CD14-positive monocyte (primary cell): Measurements from ENCODE around the gene RBM38. TPM values are rescaled to one million over a fixed set of nuclear protein-coding genes. Genes with fewer than 3 reads are reported as not detected.

Experiments
- DNase-seq, 3 donors: peaks; one replicate each; pipeline ENCODE4 v3.0.0-alpha.2; 2011 to 2022
- H2AFZ ChIP-seq: 2 replicates; pipeline ENCODE4 v1.6.0; 2012; ENCODE audit warnings: mild to moderate bottlenecking, low read depth, low read length, inconsistent platforms; ENCODE audit not compliant: insufficient read depth, poor library complexity, severe bottlenecking
- H3K27ac ChIP-seq, 2 donors: 1 replicate in 1 of 2; 2 replicates in 1 of 2; pipeline ENCODE4 v1.5.1; 2012 to 2013; ENCODE audit warnings: low read length in 2 of 2, control low read depth in 1 of 2, inconsistent platforms in 1 of 2, low read depth in 1 of 2, mild to moderate bottlenecking in 1 of 2
- H3K27me3 ChIP-seq, 2 donors: one replicate each; pipeline versions ENCODE4 v1.6.0 to v1.6.1; 2011 to 2013; ENCODE audit warnings: low read length in 2 of 2; ENCODE audit not compliant: control insufficient read depth in 2 of 2, insufficient read depth in 2 of 2
- H3K36me3 ChIP-seq, 2 donors: replicated peaks in 1 of 2; 1 replicate in 1 of 2; 2 replicates in 1 of 2; pipeline versions ENCODE4 v1.5.1 to v1.6.1; 2012 to 2013; ENCODE audit warnings: low read length in 2 of 2, control low read depth in 1 of 2, inconsistent platforms in 1 of 2, mild to moderate bottlenecking in 1 of 2; ENCODE audit not compliant: insufficient read depth in 2 of 2, control insufficient read depth in 1 of 2
- H3K4me1 ChIP-seq, 2 donors: 1 replicate in 1 of 2; 2 replicates in 1 of 2; pipeline versions ENCODE4 v1.5.1 to v1.6.1; 2012 to 2013; ENCODE audit warnings: low read length in 2 of 2, control low read depth in 1 of 2, inconsistent platforms in 1 of 2, mild to moderate bottlenecking in 1 of 2, moderate library complexity in 1 of 2; ENCODE audit not compliant: insufficient read depth in 2 of 2, control insufficient read depth in 1 of 2
- H3K4me2 ChIP-seq: replicated peaks from 2 replicates; pipeline ENCODE3; 2012; ENCODE audit warnings: low read length, moderate library complexity, mild to moderate bottlenecking; ENCODE audit not compliant: poor library complexity, severe bottlenecking; ENCODE audit errors: extremely low read depth
- H3K4me3 ChIP-seq, 3 experiments: fragments of 200-600 bp in 1 of 3; sonication (generic) in 1 of 3; replicated peaks in 1 of 3; 1 replicate in 2 of 3; 2 replicates in 1 of 3; pipeline ENCODE4 v1.5.1; 2011 to 2013; ENCODE audit warnings: low read length in 3 of 3, mild to moderate bottlenecking in 3 of 3, control low read depth in 2 of 3, low read depth in 2 of 3, inconsistent platforms in 1 of 3, moderate library complexity in 1 of 3
- H3K79me2 ChIP-seq: 2 replicates; pipeline ENCODE4 v1.6.0; 2012; ENCODE audit warnings: mild to moderate bottlenecking, control low read depth, inconsistent platforms, low read length, moderate library complexity; ENCODE audit not compliant: insufficient read depth
- H3K9ac ChIP-seq: 2 replicates; pipeline ENCODE4 v1.6.0; 2017; ENCODE audit warnings: low read length, mild to moderate bottlenecking; ENCODE audit not compliant: insufficient read depth, poor library complexity, severe bottlenecking
- H3K9me3 ChIP-seq, 2 donors: replicated peaks in 1 of 2; 1 replicate in 1 of 2; 2 replicates in 1 of 2; pipeline versions ENCODE4 v1.5.1 to v1.6.1; 2012 to 2013; ENCODE audit warnings: low read length in 2 of 2, control low read depth in 1 of 2; ENCODE audit not compliant: control insufficient read depth in 1 of 2, insufficient read depth in 1 of 2
- H4K20me1 ChIP-seq: 2 replicates; pipeline ENCODE4 v1.6.0; 2012; ENCODE audit warnings: mild to moderate bottlenecking, low read length, control low read depth, moderate library complexity; ENCODE audit not compliant: insufficient read depth
- H3K27ac Mint-ChIP-seq, 7 donors: one replicate each; pipeline ENCODE4 v1.8.0; 2020; ENCODE audit warnings: mild to moderate bottlenecking in 7 of 7, mixed read lengths in 7 of 7, moderate library complexity in 6 of 7, inconsistent platforms in 2 of 7
- H3K27me3 Mint-ChIP-seq, 3 donors: one replicate each; pipeline ENCODE4 v1.8.0; 2021 to 2022; ENCODE audit warnings: low read depth in 3 of 3, mild to moderate bottlenecking in 3 of 3, mixed read lengths in 3 of 3, moderate library complexity in 3 of 3, inconsistent platforms in 1 of 3
- H3K36me3 Mint-ChIP-seq, 2 donors: one replicate each; pipeline ENCODE4 v1.8.0; 2020; ENCODE audit warnings: mixed read lengths in 2 of 2, inconsistent platforms in 1 of 2, mild to moderate bottlenecking in 1 of 2
- H3K4me1 Mint-ChIP-seq: one replicate; pipeline ENCODE4 v1.8.0; 2020; ENCODE audit warnings: mild to moderate bottlenecking, mixed read lengths
- H3K4me3 Mint-ChIP-seq, 2 donors: one replicate each; pipeline ENCODE4 v1.8.0; 2020; ENCODE audit warnings: mild to moderate bottlenecking in 2 of 2, mixed read lengths in 2 of 2, moderate library complexity in 1 of 2
- H3K9me3 Mint-ChIP-seq, 7 donors: one replicate each; pipeline ENCODE4 v1.8.0; 2020 to 2022; ENCODE audit warnings: mixed read lengths in 7 of 7, mild to moderate bottlenecking in 6 of 7, moderate library complexity in 6 of 7, inconsistent platforms in 2 of 7
- WGBS: methylation state at CpG from one replicate; pipeline ENCODE4 v1.1.5; 2013; ENCODE audit warnings: missing lambda C conversion rate; ENCODE audit not compliant: insufficient coverage; 5-methylcytosine and 5-hydroxymethylcytosine counted together
- intact Hi-C, 2 donors: fragments of 100-400 bp; cut with micrococcal nuclease; formaldehyde crosslinking; loops; one replicate each; pipeline versions ENCODE4 v1.15.0 to v1.15.1; 2023
- polyA plus RNA-seq, 3 donors: library from polyadenylated mRNA; depleted of rRNA in 1 of 3; unstranded in 2 of 3; stranded (reverse) in 1 of 3; fragments of 300-500 nt in 2 of 3; fragments of >200 nt in 1 of 3; fragmentation: Illumina TruSeq in 2 of 3; gene quantifications; 1 replicate in 2 of 3; 2 replicates in 1 of 3; pipeline ENCODE4 v1.2.3, GENCODE V29; 2012 to 2021
- TF ChIP-seq, protein P1 (sequence below): fragments of 200-600 bp; IDR thresholded peaks from one replicate; pipeline ENCODE4 v1.8.0; 2022; ENCODE audit warnings: antibody characterized with exemption, mild to moderate bottlenecking

RBM38 gene
- polyA plus RNA-seq, 3 donors = 7.5 to 48.3 (median 17.8) TPM

DNA sequence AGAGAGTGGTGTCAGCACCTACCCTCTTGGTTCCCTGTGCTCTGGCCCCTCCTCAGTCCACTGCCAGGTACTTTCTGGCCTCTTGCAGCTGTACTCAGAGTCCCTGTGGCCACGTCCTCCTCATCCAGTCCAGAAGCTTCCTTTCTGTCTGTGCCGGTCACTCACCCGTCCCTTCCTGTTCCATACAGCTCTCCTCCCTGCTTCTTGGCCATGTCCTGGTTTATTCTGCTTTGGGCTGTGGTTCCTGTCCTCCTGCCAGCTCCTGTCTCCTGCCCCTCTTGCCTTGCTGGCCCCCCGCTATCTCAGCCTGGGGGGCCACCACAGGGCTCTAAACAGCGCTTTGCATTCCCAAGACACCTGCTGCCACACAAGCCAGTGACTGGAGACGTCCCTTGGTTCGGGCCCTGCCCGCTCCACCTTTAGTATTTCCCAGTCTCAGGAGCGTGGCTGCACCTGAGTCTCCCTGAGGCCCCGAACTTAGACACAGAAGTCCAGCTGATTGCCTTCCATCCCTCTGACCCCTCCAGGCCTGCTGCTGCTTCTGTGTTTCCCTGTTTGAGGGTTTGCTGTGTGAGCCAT lies 15.5 kb upstream of the RBM38 start:
- no peaks in the 10 kb centered on the region for H3K9me3 ChIP-seq
- H3K9me3 Mint-ChIP-seq = no peaks in the 10 kb centered on the region
- peaks cover 55 to 86% of the 10 kb centered on the region in 2 donors for H3K36me3 ChIP-seq
- WGBS = 77% methylated on average over 8 of the region's 10 CpGs
- H3K9ac ChIP-seq = peak overlapping the region; percentile 57
- H3K27ac ChIP-seq = peak overlapping the region; percentile 71 to 87
- peaks cover 48% of the 10 kb centered on the region for H4K20me1 ChIP-seq
- peak overlapping the region; percentile 18 to 82 (median 40) for H3K4me3 ChIP-seq
- H3K4me1 Mint-ChIP-seq = peaks cover 39% of the 10 kb centered on the region
- H3K27me3 ChIP-seq = no peaks in the 10 kb centered on the region
- H3K4me3 Mint-ChIP-seq = peak overlapping the region; percentile 88 to 93
- H3K4me1 ChIP-seq = peaks cover 25 to 33% of the 10 kb centered on the region in 2 donors
- TF ChIP-seq, protein P1, sequence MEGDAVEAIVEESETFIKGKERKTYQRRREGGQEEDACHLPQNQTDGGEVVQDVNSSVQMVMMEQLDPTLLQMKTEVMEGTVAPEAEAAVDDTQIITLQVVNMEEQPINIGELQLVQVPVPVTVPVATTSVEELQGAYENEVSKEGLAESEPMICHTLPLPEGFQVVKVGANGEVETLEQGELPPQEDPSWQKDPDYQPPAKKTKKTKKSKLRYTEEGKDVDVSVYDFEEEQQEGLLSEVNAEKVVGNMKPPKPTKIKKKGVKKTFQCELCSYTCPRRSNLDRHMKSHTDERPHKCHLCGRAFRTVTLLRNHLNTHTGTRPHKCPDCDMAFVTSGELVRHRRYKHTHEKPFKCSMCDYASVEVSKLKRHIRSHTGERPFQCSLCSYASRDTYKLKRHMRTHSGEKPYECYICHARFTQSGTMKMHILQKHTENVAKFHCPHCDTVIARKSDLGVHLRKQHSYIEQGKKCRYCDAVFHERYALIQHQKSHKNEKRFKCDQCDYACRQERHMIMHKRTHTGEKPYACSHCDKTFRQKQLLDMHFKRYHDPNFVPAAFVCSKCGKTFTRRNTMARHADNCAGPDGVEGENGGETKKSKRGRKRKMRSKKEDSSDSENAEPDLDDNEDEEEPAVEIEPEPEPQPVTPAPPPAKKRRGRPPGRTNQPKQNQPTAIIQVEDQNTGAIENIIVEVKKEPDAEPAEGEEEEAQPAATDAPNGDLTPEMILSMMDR = no peak
- H3K79me2 ChIP-seq = peaks cover 34% of the 10 kb centered on the region
- intact Hi-C loops = loop anchor here in 1 of 2 donors (10.0 kb wide), 2 partner anchors 249 to 339 kb away; partner anchors contain the start of genes PMEPA1 and ZBP1
- peak overlapping the region; percentile 45 for H2AFZ ChIP-seq
- peaks cover 0 to 6% (median 0%) of the 10 kb centered on the region in 3 donors for H3K27me3 Mint-ChIP-seq
- peak in 1 of 3 donors; percentile 12 for DNase-seq
- peak overlapping the region; percentile 97 to 99 (median 98) for H3K27ac Mint-ChIP-seq
- H3K4me2 ChIP-seq = peak overlapping the region; percentile 89
- peaks cover 83 to 91% of the 10 kb centered on the region in 2 donors for H3K36me3 Mint-ChIP-seq

DNA sequence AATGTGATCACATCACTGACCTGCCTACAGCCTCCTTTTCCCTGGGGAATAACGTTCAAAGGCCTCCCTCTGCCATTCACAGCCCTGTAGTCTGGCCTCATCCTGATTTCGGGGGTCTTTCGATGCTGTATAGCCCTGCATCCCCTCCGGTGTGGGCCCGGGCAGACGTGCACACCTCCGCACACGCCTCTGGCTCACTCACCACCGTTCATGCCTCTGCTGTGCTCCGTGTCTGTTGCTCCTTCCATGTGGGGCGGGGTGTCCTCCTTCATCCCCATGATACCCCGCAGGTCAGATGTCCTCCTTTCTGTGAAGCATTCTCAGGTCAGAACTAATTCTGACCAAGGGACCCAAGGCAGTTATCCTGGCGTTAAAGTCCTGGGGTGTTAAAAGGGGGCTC lies 13.8 kb upstream of the RBM38 start:
- H3K4me3 Mint-ChIP-seq = no peak overlapping the region
- Histone ChIP-seq H3K9me3 (no peaks in the 10 kb centered on the region), H3K9ac (no peak overlapping the region), H3K27me3 (no peaks in the 10 kb centered on the region), H3K79me2 (peaks cover 34% of the 10 kb centered on the region), H3K4me1 (peaks cover 25 to 33% of the 10 kb centered on the region in 2 donors), H2AFZ (no peak overlapping the region), H3K4me2 (no peak overlapping the region), H3K36me3 (peaks cover 39 to 73% of the 10 kb centered on the region in 2 donors), H3K27ac (no peak overlapping the region), H4K20me1 (peaks cover 58% of the 10 kb centered on the region), H3K4me3 (no peak overlapping the region)
- H3K27me3 Mint-ChIP-seq = peaks cover 0 to 6% (median 0%) of the 10 kb centered on the region in 3 donors
- 95% methylated on average over 12 of the region's 13 CpGs for WGBS
- intact Hi-C loops = loop anchor here in 1 of 2 donors (10.0 kb wide), 2 partner anchors 247 to 337 kb away; partner anchors contain the start of genes PMEPA1 and ZBP1
- peaks cover 73 to 83% of the 10 kb centered on the region in 2 donors for H3K36me3 Mint-ChIP-seq
- TF ChIP-seq, protein P1 = no peak
- no peaks in the 10 kb centered on the region for H3K9me3 Mint-ChIP-seq
- no peak for DNase-seq
- peak overlapping the region in 2 of 7 donors; percentile 52 to 81 for H3K27ac Mint-ChIP-seq
- H3K4me1 Mint-ChIP-seq = peaks cover 45% of the 10 kb centered on the region
